GM20000 (cell line): Measurements from ENCODE around the gene AFF4.

Source experiments
- DNase-seq: peaks from one replicate; pipeline ENCODE4 v3.0.0; 2012; ENCODE audit warnings: low spot score
- TF ChIP-seq, protein P1 (sequence below): IDR thresholded peaks from 2 replicates; pipeline ENCODE4 v1.5.1; 2012; ENCODE audit warnings: mild to moderate bottlenecking, control low read depth; ENCODE audit errors: extremely low read depth, missing control alignments

The AFF4 gene

GRCh38 chr5:132898094-132898493 is 65.3 kb downstream of the AFF4 start:
- TF ChIP-seq, protein P1, sequence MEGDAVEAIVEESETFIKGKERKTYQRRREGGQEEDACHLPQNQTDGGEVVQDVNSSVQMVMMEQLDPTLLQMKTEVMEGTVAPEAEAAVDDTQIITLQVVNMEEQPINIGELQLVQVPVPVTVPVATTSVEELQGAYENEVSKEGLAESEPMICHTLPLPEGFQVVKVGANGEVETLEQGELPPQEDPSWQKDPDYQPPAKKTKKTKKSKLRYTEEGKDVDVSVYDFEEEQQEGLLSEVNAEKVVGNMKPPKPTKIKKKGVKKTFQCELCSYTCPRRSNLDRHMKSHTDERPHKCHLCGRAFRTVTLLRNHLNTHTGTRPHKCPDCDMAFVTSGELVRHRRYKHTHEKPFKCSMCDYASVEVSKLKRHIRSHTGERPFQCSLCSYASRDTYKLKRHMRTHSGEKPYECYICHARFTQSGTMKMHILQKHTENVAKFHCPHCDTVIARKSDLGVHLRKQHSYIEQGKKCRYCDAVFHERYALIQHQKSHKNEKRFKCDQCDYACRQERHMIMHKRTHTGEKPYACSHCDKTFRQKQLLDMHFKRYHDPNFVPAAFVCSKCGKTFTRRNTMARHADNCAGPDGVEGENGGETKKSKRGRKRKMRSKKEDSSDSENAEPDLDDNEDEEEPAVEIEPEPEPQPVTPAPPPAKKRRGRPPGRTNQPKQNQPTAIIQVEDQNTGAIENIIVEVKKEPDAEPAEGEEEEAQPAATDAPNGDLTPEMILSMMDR = no peak
- no peak for DNase-seq

- TF ChIP-seq, protein P1 = no peak
- peak; percentile 16 for DNase-seq
These were observed 66.7 kb downstream of the AFF4 start for GRCh38 chr5:132896685-132897084.

DNA sequence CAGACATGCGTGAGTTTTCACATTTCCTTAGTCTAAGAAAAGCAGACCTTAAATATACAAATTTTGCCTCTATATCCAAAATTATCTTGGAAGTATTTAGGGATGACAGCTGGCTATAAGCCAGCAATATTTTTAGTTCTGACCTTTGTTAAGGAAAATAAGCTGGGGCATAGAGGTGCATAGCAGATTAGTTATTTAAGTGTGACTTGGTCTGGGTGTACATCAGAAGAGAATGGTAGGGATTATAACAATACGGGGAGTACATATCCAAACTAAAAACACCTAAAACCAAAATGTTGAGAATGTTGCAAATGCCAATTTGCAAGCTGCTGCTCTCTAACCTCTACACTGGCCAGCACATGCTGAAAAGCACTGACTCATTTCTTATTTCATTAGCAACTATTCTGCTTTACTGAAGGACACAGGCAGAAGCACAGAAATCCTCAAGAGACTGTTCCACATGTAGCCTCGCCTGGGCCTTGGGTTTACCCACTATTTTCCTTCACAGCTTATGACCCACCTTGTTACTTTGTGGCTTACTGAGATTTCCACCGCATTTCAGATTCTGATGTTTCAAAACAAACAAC is 67.6 kb downstream of the AFF4 start:
- DNase-seq = no peak
- TF ChIP-seq, protein P1 = no peak

DNA sequence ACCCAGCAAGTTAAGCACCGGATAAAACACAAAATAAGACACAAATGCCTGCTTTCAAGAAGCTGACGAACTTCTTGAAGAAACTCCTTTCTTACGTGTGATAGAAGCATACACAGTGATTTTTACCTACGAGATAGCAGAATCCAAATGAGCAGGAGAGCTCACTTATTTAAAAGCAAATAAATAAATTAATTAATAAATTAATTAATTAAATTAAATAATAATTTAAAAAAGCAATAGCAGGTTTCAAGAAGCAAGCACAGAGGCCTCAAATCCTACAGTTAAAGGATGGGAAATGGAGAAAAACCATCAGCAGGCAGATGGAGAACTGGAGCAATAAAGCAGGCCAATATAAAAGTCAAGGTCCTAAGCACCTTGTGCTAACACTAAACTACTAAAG is 72.6 kb downstream of the AFF4 start:
- DNase-seq = no peak
- TF ChIP-seq, protein P1 = no peak

GRCh38 chr5:132889501-132889900 is 73.9 kb downstream of the AFF4 start:
- DNase-seq = no peak
- TF ChIP-seq, protein P1 = no peak

GRCh38 chr5:132887283-132887682 is 76.2 kb downstream of the AFF4 start:
- DNase-seq = no peak
- TF ChIP-seq, protein P1 = no peak

DNA sequence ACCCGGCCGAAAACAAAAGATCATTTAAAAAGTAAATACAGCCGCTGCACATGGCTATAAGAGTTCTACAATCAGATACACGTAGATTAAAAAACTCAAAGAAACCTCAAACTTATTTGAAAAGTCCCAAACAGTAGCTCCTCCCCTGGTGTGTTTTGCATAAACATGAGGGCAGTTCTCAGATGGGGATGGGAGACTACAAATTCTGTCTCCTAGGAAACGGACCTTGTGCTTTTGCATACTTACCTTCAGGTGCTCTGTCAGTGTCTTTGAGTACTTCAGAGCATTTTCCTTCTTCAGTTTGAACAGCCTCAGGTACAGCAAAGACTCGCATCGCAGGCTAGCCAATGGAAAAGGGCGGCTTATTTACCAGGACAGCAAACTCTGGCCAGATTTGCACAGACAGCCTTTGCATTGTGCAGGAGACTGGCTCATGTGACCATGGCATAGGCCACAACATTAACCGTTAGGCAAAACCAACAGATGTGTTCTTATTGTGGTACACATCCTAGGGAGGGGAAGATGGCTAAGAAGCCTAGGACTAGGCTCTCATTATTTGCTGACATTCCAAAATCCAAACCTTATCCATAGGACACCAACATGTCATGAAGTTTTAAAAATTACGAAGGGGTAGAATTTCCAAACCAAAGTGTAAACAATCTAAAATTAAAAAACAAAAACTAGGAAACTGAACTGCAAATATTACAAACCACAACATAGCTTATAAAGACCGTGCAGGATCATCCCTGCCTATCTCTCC is 77.2 kb downstream of the AFF4 start:
- TF ChIP-seq, protein P1 = no peak
- no peak for DNase-seq
